ENCODE results near the gene GPC3. TPM values are rescaled to one million over a fixed set of nuclear protein-coding genes. Genes with fewer than 3 reads are reported as not detected.

Gene GPC3
- total RNA-seq, 1 donor from 2014 or later, result not detected

DNA sequence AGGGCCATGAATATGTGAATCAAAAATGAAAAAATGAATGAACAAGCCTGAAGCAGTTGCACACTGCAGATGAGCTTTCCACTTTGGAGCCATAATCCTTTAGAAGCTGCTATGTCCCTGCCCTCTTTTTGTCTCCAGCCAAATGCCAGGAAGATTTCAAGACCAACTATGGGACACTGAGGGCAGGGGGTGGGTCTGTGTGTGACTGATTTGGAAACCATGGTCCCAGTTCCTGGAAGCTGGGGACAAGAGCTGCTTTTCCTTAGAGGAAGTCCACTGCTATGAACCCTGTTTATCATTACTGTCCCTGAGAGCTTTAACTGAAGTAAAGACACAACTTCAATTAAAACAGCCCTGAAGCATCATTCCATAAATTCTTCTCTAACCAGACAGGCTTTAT is 416.2 kb downstream of the GPC3 start:
- no peak for DNase-seq (ENCODE audit: low read depth, low spot score)

DNA sequence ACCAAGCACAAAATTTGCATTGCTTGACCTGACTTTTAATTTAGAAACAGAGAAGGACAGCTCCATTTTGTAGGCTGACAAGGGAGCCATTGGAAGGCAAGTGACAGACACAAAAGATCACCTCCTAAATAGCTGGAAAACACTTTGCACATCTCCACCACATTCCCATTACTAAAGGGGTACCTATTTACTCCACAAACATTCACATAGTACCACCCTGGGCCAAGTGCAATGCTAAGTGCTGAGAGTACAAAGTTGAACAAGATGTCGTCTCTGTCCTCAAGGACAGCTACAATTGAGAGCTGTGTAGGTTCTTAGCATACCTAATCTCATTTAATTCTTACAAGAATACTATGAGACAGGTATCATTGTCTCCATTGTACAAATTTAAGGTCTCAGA is 417.3 kb downstream of the GPC3 start:
- no peak for DNase-seq (ENCODE audit: low read depth, low spot score)

DNA sequence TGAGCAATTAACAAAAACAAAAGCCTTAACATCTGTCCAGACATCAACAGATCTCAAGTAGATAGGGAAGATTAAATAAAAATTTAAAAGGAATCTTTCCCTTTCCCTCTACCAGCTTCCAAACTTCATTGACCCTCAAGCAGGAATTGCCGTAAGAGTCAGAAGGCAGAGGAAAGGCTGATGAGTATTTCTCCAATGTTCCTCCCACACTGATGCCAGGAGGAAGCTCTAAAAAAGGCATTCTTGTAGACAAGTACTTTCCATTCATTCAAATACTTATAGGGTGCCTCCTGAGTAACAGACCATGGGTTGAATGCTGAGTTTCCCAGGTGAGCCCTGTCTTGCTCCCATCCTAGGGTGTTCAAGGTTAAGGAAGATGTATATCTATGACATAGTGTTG is 418.5 kb downstream of the GPC3 start:
- no peak for DNase-seq (ENCODE audit: low read depth, low spot score)

DNA sequence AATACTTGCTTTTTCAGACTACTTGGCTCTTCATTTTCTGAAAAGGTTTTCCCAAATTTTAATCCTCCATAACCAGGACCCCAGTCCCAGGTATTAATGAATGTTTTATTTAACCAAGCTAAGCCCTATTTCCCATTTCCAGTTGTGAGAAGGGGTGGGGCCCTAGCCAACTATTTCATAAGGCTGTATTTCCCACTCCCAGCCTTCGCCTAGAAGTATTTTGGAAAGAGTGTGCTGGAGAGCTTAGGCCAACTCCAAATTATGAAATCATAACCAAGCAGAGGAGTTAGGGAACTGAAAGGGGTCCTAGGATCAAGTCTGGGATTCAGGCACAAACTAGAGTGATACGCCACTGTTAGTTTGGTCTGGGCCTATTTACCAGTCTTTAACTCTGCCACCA is 421.7 kb downstream of the GPC3 start:
- DNase-seq (ENCODE audit: low read depth, low spot score), result no peak

DNA sequence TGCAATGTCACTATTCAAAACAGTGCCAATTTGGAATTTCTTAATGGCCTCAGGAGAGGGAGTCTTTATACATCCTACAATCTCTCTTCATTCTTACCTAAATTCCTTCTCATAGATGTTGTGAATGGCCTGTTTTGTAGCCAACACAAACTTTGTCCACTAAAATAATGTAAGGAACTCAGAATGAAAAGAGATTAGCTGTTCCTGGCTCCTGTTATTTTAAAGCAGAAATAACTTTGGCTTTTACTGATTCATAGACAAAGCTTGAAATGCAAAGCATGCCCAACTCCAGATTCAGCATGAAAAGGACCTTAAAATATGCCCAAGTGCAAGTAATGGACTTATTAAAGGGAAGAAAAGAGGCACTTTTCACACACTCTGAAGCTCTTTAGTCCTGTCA is 424.1 kb downstream of the GPC3 start:
- no peak for DNase-seq (ENCODE audit: low read depth, low spot score)

DNA sequence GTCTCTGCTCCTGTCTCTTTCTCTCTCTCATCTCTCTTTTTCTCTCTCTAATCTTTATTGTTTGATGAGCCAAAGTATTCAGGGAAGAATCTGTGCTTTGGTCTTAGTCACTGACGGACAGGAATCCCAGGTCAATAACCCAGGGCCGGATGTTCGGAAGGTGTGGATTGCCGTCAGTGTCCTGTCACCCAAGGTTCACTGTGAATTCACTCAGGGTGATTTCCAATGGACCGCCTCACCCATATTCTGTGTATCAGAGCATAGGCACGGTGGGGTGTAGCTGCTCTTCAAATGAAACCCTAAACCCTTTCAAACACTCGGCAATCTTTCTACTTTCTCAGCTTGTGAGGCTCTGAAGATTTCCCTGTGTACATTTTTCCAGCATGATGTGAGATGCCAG is 425.5 kb downstream of the GPC3 start:
- DNase-seq (ENCODE audit: low read depth, low spot score), result no peak

DNA sequence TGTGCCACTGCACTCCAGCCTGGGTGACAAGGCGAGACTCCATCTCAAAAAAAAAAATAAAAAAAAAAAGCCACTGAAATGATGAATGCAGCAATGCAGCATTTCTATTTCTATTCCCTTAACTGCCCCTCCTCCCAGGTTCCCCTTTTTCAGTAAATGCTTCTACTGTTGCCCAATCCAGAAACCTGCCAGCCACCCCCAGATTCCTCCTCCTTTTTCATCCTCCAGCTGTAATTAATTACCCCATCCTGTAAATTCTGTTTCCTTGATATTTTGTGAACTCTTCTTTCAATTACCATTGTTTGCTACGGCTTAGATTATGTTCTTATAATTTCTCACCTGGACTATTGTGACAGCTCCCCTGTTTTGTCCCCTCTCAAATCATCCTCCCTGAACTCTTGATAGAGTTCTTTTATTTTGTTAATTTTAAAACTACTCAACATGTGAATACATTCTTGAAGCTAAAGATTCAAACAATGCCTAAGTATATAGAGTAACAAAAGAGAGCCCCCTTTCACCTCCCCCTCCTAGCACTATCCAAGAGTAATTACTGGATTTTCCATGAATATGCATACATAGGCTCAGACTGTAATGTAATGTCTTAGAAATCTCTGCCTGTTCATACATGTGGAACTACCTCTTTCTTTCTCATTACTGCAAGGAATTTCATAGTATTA is 429.5 kb downstream of the GPC3 start:
- DNase-seq (ENCODE audit: low read depth, low spot score), result no peak

DNA sequence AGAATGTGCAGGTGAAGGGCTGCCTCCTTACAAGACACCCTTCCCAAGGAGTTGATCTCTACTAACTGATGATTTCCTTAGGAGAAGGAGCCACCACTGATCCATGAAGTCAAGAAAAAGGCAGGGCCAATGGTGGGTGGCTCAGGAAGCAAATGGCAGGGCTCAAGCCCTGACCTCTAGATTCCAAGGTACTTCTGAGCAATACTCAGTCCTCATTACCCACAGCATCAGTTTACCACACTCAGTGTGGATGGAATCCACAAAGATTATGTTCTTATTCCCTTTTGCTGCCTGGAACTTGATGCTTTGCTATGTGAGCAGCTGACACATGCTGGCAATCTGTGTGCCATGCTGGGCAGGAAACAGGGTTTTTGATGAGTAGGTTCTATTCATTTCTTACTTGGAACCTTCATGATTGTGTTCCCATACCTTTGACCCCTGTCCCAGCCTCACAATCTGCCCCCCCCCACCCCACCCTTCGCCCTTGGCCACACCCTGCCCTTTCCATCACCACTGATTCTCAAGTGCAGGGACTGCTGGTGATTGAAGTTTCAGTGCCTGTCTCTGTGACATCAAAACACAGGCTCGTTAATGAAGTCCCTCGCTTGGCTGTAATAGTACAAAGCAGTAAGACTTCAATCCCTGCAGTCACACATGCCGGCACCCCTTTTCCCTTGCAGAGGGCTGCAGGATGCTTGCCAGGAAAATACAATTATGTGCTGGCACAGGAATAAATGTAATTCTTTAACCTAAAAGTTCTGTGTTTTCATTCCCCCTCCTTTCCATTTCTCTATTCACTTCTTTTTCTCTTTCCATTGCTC is 434.5 kb downstream of the GPC3 start:
- no peak for DNase-seq (ENCODE audit: low read depth, low spot score)

DNA sequence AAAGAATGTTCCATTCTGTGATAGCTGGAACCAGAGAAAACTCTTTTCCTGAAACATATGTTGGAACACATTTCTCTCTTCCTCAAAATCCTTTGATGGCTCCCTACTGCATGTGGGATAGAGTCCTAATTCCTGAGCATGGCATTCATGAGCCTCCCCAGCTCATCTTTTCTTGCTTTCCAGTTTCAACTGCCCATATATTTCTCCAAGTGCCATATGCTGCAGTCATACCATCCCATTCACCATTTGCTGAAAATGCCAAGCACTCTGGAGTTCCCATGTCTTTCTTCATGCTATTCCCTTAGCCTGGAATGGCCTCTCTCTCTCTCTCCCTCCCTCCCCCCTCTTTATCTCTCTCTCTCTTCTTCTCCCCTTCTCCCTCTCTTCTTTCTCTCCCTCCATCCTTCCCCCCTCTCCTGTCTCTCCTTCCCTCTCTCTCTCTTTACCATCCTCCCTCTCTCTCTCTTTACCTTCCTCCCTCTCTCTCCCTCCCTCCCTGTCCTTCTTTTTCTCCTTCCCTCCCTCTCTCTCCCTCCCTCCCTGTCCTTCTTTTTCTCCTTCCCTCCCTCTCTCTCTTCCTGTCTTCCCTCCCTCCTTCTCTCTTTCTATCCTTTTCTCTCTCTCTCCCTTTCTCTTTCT is 436.0 kb downstream of the GPC3 start:
- no peak for DNase-seq (ENCODE audit: low read depth, low spot score)

DNA sequence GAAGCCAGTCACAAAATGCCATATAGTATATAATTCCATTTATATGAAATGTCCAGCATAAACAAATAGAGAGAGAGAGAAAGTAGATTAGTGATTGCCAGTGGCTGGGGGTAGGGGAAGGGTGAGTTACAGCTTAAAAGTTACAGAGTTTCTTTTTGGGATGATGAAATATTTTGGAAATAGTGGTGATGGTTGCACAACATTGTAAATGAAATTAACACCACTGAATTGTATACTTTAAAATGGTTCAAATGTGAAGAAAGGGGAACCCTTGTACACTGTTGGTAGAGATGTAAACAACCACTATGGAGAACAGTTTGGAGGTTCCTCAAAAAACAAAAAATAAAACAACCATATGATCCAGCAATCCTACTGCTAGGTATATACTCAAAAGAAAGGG is 439.0 kb downstream of the GPC3 start:
- DNase-seq (ENCODE audit: low read depth, low spot score), result no peak

DNA sequence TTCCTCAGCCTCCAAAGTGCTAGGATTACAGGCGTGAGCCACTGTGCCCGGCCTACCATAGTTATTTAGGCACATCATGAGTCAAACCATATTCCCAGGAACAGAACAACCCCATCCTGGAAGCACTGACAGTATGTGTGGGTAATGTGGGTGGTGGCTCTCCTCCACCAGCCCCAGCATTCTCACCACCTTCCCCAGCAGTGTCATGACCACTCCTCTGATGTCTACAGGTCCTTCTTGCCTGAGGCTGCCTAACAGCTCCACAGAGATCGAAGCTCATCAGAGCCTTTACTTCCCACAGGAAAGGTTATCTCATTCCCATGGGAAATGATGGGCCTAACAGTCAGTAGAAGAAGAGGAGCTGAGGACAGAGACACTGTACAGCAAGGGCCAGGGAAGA is 440.6 kb downstream of the GPC3 start:
- no peak for DNase-seq (ENCODE audit: low read depth, low spot score)

DNA sequence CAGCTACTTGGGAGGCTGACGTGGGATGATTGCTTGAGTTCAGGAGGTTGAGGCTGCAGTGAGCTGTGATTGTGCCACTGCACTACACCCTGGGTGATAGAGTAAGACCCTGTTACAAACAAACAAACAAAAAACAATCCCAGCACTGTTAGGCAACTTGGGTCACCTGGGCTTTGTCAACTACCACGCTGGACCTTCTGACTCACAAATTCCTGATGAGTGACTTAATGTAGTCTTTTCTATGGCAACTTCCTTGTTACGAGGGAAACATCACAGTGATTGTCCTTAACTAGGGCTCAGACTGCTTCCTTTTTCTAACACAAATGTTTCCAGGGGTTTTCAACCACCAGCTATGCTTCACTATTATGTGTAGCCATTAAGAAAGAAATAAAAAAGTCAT is 441.3 kb downstream of the GPC3 start:
- no peak for DNase-seq (ENCODE audit: low read depth, low spot score)

DNA sequence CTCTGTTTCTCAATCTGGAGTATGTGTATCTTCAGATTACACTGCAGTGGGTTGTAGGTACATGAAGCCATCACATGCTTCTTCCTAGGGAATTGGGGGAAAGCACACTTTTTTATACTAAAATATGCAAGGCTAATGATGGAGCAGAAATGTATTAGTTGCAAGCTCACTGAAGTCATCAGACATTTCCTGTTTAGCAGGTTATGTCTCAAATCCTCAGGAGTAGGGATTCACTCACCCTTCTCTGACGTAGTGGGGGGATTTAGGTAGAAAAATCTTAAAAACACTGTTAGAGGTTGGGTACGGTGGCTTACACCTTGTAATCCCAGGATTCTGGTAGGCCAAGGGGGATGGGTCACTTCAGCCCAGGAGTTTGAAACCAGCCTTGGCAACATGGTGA is 441.7 kb downstream of the GPC3 start:
- DNase-seq (ENCODE audit: low read depth, low spot score), result no peak

DNA sequence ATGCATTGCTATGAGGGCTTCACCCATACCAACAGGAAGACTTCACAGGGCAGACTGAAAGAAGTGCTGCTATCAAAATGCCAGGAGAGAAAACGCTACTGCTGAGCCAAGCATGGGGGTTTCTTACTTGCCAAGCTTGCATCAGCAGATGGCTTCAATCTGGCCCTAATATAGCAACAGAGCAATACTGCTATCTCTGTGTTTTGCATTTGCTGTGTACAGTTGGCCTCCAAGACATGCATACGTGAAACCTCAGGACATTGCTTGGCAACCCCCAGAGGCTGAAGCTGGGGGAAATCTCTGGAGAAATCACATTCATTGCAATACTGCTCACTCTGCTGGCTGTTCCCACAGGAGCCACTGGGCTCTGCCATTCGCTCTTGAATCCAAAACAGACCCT is 442.9 kb downstream of the GPC3 start:
- no peak for DNase-seq (ENCODE audit: low read depth, low spot score)

DNA sequence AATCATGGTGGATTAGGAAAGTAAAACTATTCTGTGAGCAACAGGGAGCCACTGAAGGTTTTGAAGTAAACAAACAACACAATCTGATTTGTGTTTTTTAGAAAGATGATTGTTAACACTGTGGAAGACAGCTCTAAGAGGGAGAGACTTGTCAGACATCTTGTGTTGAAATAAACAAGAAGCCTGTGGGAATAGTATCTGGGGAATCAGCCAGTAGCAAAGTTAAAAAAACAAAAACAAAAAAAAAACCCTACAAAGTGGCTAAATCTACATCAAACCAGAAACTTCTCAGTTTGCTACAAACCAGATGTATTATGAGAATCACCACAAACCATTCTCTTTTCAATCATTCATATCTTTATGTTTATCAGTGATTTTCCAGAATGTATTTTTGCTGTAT is 444.4 kb downstream of the GPC3 start:
- no peak for DNase-seq (ENCODE audit: low read depth, low spot score)

DNA sequence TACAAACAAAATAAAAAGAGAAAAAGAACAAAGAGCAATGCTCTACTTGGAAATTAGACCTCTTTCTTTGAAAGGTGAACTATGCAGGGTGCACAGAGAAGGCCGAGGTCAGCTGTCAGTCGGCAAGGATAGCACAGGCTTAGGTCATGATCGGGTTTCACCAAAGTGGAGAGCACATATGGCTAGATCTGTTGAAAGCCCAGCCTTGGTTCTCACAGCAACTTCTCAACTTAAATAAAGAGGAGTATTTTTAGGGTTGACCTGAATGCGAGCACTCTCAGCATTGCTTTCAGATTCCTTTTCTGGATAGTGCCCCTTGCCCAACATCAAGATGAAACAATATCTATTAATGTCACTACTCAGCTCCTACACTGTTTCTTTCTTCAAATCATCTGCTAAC is 447.2 kb downstream of the GPC3 start:
- DNase-seq (ENCODE audit: low read depth, low spot score), result no peak

DNA sequence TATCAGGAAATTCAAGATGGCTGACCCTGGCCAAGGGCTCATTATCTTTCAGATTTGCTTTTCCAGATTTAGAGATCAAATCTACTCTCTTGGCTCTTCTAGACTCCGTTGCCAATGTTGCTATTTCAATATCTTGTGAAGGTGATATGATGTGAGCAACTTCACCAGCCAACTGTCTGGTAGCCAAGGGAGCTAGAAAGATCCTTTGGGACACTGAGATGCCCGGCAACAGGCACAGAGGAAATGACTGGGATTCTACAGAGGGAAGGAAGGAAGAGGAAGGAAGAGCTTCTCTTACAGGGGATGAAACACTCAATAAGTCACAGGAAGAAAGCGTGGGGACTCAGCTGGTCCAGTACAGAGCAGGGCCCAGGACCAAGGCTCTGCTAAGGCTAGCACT is 448.3 kb downstream of the GPC3 start:
- no peak for DNase-seq (ENCODE audit: low read depth, low spot score)

DNA sequence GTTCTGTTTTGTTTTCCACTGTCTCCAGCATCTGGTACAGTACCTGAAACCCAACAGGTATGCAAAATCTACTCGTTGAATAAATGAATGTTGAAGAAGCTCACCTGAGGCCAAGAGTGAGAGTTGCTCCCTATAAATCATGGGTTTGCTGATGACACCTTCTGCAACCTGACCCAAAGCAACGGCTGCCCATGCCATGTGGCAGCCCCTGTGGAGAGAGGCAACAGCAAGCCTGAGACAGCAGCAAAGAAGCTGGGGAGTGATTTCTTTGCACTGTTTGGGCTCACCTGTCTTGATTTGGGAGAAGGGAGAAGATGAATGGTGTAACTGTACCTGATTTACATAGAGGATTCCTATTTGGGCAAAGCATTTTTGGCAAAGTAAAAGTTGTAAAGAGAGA is 450.3 kb downstream of the GPC3 start:
- no peak for DNase-seq (ENCODE audit: low read depth, low spot score)

DNA sequence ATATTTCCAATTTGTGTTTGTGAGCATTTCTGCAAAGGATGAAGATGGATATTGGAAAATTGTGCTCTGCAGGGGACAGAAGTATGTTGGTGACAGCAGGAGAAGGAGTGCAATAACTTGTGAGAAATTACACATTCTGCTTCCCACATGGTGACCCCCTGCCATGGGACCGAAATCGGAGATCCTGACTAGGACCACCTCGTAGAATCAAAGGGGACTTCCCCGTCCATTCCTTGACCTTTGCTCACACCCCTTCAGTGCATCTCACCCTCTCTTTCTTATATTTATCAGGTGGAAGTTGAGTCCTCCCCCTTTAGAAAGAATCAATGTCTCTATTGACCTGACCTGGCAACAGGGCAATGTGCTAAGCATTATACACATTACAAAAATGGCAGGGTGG is 451.2 kb downstream of the GPC3 start:
- no peak for DNase-seq (ENCODE audit: low read depth, low spot score)

DNA sequence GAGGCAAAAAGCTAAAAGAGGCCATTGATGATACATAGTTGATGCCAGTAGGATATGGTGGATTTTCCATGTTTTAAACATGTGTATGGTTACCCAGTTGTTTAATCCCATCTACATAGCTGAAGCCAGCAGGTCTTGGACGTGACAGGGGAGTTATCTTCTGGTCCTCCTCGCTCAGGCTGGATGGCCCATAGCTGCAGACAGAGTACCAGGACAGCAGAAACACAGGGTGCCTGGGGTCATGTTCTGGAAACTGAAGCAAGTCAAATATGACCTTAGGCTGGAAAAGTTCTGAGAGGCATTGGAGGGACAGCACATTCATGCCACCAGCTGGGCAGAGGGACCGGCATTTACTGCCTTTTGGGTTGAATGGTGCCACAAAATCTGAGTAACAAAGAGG is 452.1 kb downstream of the GPC3 start:
- DNase-seq (ENCODE audit: low read depth, low spot score), result no peak

DNA sequence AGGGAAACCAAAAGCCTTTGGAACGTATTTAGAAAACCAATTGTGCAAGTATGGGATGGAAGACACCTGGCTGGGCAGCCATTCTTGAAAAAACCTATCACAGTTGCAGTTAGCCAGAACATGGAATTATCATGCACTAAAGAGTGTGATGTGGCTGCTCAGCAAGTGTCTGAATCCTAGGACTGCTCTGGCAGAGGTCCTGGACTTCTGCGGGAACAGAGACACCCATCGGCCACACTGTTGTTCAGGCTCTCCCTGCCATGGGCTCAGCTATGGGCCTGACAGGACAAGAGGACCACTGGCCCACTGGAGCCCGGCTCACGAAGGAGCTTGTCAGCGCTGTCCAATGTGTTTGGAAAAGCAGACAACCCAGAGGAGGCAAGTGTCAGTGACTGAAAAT is 454.4 kb downstream of the GPC3 start:
- no peak for DNase-seq (ENCODE audit: low read depth, low spot score)

DNA sequence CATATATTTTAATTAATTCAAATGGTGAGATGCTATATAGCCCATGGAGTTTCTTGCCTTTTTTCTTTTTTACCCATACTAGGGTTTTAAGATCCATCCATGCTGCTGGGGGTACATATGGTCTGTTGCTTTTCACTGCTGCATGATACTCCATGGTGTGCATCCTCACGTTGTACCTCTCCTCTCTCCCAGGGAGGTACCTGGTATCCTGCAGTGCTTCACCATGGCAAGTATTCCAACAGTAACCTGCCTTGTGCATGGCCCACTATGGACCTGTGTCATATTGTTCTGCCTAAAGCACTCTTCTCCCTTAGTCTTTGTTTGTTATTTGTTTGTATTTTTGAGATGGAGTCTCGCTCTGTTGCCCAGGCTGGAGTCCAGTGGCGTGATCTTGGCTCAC is 455.8 kb downstream of the GPC3 start:
- DNase-seq (ENCODE audit: low read depth, low spot score), result no peak

DNA sequence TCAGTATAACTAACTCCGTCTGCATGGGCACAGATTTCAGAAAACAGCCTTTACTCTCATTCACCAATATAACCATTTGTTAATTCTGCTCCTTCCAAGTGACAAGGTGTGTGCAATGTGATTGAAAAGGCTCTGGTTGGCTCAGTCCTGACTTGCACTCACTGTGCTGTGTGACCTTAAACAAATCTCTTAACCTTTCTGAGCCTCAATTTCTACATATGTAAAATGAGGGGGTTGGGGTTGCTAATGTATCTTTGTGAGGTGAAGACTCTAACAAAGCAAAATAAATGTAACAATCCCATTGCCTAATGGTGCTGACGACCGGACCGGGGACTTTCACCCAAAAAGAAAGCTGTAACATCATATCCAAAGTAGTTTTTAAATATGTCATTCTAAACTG is 457.6 kb downstream of the GPC3 start:
- no peak for DNase-seq (ENCODE audit: low read depth, low spot score)
